PC-3 (cell line): ENCODE measurements around the gene ASPRV1. TPM values are rescaled to one million over a fixed set of nuclear protein-coding genes. Genes with fewer than 3 reads are reported as not detected.

ENCODE experiments used
- ATAC-seq: fragments of 200-7000 bp; cut with Tn5 transposase; 2 replicates; pipeline ENCODE4 v1.9.1; 2020; ENCODE audit warnings: mild to moderate bottlenecking, moderate library complexity
- BruUV-seq: library from RNA; stranded (reverse); fragments of 400-500 nt; replicated peaks from 2 replicates; lab custom pipeline; 2021; lab: Mats Ljungman, UMichigan
- CTCF ChIA-PET: fragments of 300-600 bp; sonication (Branson Sonifier 250); formaldehyde crosslinking; loops from one replicate; lab custom pipeline; 2022; ENCODE audit warnings: antibody characterized with exemption; lab: Charles Lee
- POLR2A ChIA-PET: fragments of 300-600 bp; sonication (Branson Sonifier 250); formaldehyde crosslinking; loops from one replicate; lab custom pipeline; 2022; ENCODE audit warnings: antibody characterized with exemption; ENCODE audit not compliant: unreplicated experiment; lab: Charles Lee
- DNase-seq: peaks from one replicate; pipeline ENCODE4 v3.0.0-alpha.2; 2015
- H2AFZ ChIP-seq: fragments of 300-600 bp; sonication (generic); 2 replicates; pipeline ENCODE4 v1.6.0; 2016; ENCODE audit warnings: antibody characterized with exemption, low read length
- H3F3A ChIP-seq: fragments of 300-600 bp; sonication (generic); one replicate; pipeline ENCODE4 v1.6.0; 2017; ENCODE audit warnings: antibody characterized with exemption, low read length, control low read depth, mild to moderate bottlenecking; ENCODE audit not compliant: unreplicated experiment
- H3K27ac ChIP-seq: fragments of 300-600 bp; sonication (generic); 2 replicates; pipeline ENCODE4 v1.5.1; 2016; ENCODE audit warnings: mild to moderate bottlenecking, low read length
- H3K27me3 ChIP-seq: fragments of 300-600 bp; sonication (generic); 2 replicates; pipeline ENCODE4 v1.6.1; 2016; ENCODE audit warnings: low read length, mixed read lengths
- H3K36me3 ChIP-seq: fragments of 300-600 bp; sonication (generic); 2 replicates; pipeline ENCODE4 v1.6.1; 2016; ENCODE audit warnings: low read depth, mixed run types, low read length, mixed read lengths
- H3K4me1 ChIP-seq: fragments of 300-600 bp; sonication (generic); 2 replicates; pipeline ENCODE4 v1.5.1; 2016; ENCODE audit warnings: low read length; ENCODE audit not compliant: insufficient read depth
- H3K4me2 ChIP-seq: fragments of 300-600 bp; sonication (generic); 2 replicates; pipeline ENCODE4 v1.6.0; 2016; ENCODE audit warnings: low read length
- H3K4me3 ChIP-seq: fragments of 300-600 bp; sonication (generic); 2 replicates; pipeline ENCODE4 v1.5.1; 2016; ENCODE audit warnings: mild to moderate bottlenecking, low read length, mixed read lengths
- H3K79me2 ChIP-seq: fragments of 300-600 bp; sonication (generic); 2 replicates; pipeline ENCODE4 v1.6.1; 2017; ENCODE audit warnings: low read length, mixed read lengths
- H3K9ac ChIP-seq: fragments of 300-600 bp; sonication (generic); 2 replicates; pipeline ENCODE4 v1.6.0; 2016; ENCODE audit warnings: mild to moderate bottlenecking, low read length
- H3K9me2 ChIP-seq: fragments of 300-600 bp; sonication (generic); replicated peaks from 2 replicates; pipeline ENCODE4 v1.6.1; 2016; ENCODE audit warnings: mixed run types, low read length, mixed read lengths
- H3K9me3 ChIP-seq: fragments of 300-600 bp; sonication (generic); 2 replicates; pipeline ENCODE4 v1.6.1; 2016; ENCODE audit warnings: low read length, mixed read lengths
- H4K20me1 ChIP-seq: fragments of 300-600 bp; sonication (generic); 2 replicates; pipeline ENCODE4 v1.6.1; 2016; ENCODE audit warnings: low read length, mixed read lengths
- EZH2 ChIP-seq: fragments of 300-600 bp; sonication (generic); IDR thresholded peaks from one replicate; pipeline ENCODE4 v1.6.1; 2017; ENCODE audit warnings: antibody characterized with exemption, mild to moderate bottlenecking, low read length; ENCODE audit not compliant: unreplicated experiment
- EZH2phosphoT487 ChIP-seq: fragments of 300-600 bp; sonication (generic); IDR thresholded peaks from 2 replicates; pipeline ENCODE4 v1.6.1; 2018; ENCODE audit warnings: mild to moderate bottlenecking, antibody characterized with exemption, low read length, borderline replicate concordance
- intact Hi-C: fragments of 100-400 bp; cut with micrococcal nuclease; formaldehyde crosslinking; loops from 2 replicates; pipeline ENCODE4 v1.9.0; 2023
- total RNA-seq: library from RNA; depleted of rRNA; stranded (reverse); fragments of >200 nt; gene quantifications from 2 replicates; pipeline ENCODE4 v1.2.3, GENCODE V29; 2014
- TF ChIP-seq, protein P1 (sequence below): fragments of 300-600 bp; sonication (generic); conservative IDR thresholded peaks from 2 replicates; pipeline ENCODE4 v1.5.1; 2017; ENCODE audit warnings: antibody characterized with exemption, low read depth, mild to moderate bottlenecking, low read length

Gene ASPRV1
- total RNA-seq, 1 experiment from 2014 or later: not detected

- H3K36me3 ChIP-seq: no peaks in the 10 kb centered on the region
- no peak overlapping the region for H3K27ac ChIP-seq
- H3K4me3 ChIP-seq: no peak overlapping the region
- H3K4me1 ChIP-seq: peaks cover 42% of the 10 kb centered on the region
- no TSS peak for BruUV-seq
- DNase-seq (no peak), ATAC-seq (no peak)
- TF ChIP-seq EZH2: no peak
- TF ChIP-seq, protein P1, sequence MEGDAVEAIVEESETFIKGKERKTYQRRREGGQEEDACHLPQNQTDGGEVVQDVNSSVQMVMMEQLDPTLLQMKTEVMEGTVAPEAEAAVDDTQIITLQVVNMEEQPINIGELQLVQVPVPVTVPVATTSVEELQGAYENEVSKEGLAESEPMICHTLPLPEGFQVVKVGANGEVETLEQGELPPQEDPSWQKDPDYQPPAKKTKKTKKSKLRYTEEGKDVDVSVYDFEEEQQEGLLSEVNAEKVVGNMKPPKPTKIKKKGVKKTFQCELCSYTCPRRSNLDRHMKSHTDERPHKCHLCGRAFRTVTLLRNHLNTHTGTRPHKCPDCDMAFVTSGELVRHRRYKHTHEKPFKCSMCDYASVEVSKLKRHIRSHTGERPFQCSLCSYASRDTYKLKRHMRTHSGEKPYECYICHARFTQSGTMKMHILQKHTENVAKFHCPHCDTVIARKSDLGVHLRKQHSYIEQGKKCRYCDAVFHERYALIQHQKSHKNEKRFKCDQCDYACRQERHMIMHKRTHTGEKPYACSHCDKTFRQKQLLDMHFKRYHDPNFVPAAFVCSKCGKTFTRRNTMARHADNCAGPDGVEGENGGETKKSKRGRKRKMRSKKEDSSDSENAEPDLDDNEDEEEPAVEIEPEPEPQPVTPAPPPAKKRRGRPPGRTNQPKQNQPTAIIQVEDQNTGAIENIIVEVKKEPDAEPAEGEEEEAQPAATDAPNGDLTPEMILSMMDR: no peak
- TF ChIP-seq EZH2phosphoT487: no peak
- no peaks in the 10 kb centered on the region for H3K9me3 ChIP-seq
- no peaks in the 10 kb centered on the region for H3K79me2 ChIP-seq
- H3F3A ChIP-seq: peaks cover 12% of the 10 kb centered on the region
- no peak overlapping the region for H3K4me2 ChIP-seq
- ChIA-PET POLR2A (no interaction called here), CTCF (no interaction called here)
- no peak overlapping the region for H2AFZ ChIP-seq
- no peaks in the 10 kb centered on the region for H3K27me3 ChIP-seq
- intact Hi-C loops: no loop called here
- H3K9ac ChIP-seq: no peak overlapping the region
- H3K9me2 ChIP-seq: no peaks in the 10 kb centered on the region
- H4K20me1 ChIP-seq: no peaks in the 10 kb centered on the region
Measured at GRCh38 chr2:69948963-69949645, 12.3 kb downstream of the ASPRV1 start.

- Histone ChIP-seq H3K4me3 (no peak overlapping the region), H3K79me2 (no peaks in the 10 kb centered on the region), H4K20me1 (no peaks in the 10 kb centered on the region), H3K4me2 (no peak overlapping the region), H3K4me1 (peaks cover 48% of the 10 kb centered on the region), H3K27me3 (no peaks in the 10 kb centered on the region), H3K36me3 (peaks cover 5% of the 10 kb centered on the region; the same call in 1 of the 2 replicates), H3K27ac (peak overlapping the region; percentile 98), H3K9ac (0 out of 2 replicates have a peak overlapping the region, but pooled peaks have one; percentile 75), H3K9me3 (no peaks in the 10 kb centered on the region), H3K9me2 (no peaks in the 10 kb centered on the region), H3F3A (peaks cover 12% of the 10 kb centered on the region), H2AFZ (no peak overlapping the region)
- no TSS peak for BruUV-seq
- CTCF ChIA-PET: interaction anchor here (0.6 kb wide), 1 partner anchor 31 kb away, joined by 5 read pairs; no protein-coding TSS in a partner anchor
- TF ChIP-seq, protein P1: no peak
- no peak for TF ChIP-seq EZH2phosphoT487
- no peak for TF ChIP-seq EZH2
- intact Hi-C loops: no loop called here
- POLR2A ChIA-PET: no interaction called here
- ATAC-seq (no peak), DNase-seq (no peak)
Measured at GRCh38 chr2:69948032-69948962, 13.1 kb downstream of the ASPRV1 start.
